Upper lobe of left lung (tissue), 4 donors: ENCODE results near the gene UBE3A.

Experiments
- CTCF ChIP-seq, 6 experiments: fragments of 450-650 bp in 4 of 6; fragments of 200-600 bp in 2 of 6; sonication (generic) in 2 of 6; IDR thresholded peaks; one replicate each; pipeline ENCODE4 v1.5.1; 2016 to 2019; ENCODE audit warnings: antibody characterized with exemption in 6 of 6
- POLR2AphosphoS5 ChIP-seq, 2 donors: sonication (generic); formaldehyde crosslinking; IDR thresholded peaks; one replicate each; pipeline ENCODE4 v1.5.1; 2017; ENCODE audit warnings: antibody characterized with exemption in 2 of 2

GRCh38 chr15:25455226-25455625, 16.4 kb upstream of the UBE3A start:
- TF ChIP-seq POLR2AphosphoS5 (IDR thresholded peaks at IDR 0.05) (no peak), CTCF (IDR thresholded peaks at IDR 0.05) (no peak)
